Sigmoid colon (tissue), 4 donors: Measurements from ENCODE around the gene GRID1.

ENCODE experiments used
- EP300 ChIP-seq, 4 donors: sonication (generic); formaldehyde crosslinking; IDR thresholded peaks; one replicate each; pipeline ENCODE4 v1.6.1; 2017; ENCODE audit warnings: antibody characterized with exemption in 4 of 4
- POLR2A ChIP-seq, 2 donors: fragments of 450-650 bp; IDR thresholded peaks; one replicate each; pipeline ENCODE4 v1.6.1; 2016; ENCODE audit warnings: antibody characterized with exemption in 2 of 2, mild to moderate bottlenecking in 2 of 2, moderate library complexity in 2 of 2
- POLR2AphosphoS5 ChIP-seq, 4 donors: sonication (generic); formaldehyde crosslinking; IDR thresholded peaks; one replicate each; pipeline ENCODE4 v1.6.1; 2017; ENCODE audit warnings: antibody characterized with exemption in 4 of 4
- TF ChIP-seq, protein P1 (sequence below), 4 experiments: fragments of 450-650 bp in 3 of 4; fragments of 200-600 bp in 1 of 4; IDR thresholded peaks; one replicate each; pipeline ENCODE4 v1.5.1; 2016 to 2019; ENCODE audit warnings: antibody characterized with exemption in 4 of 4, mild to moderate bottlenecking in 3 of 4, moderate library complexity in 2 of 4

DNA sequence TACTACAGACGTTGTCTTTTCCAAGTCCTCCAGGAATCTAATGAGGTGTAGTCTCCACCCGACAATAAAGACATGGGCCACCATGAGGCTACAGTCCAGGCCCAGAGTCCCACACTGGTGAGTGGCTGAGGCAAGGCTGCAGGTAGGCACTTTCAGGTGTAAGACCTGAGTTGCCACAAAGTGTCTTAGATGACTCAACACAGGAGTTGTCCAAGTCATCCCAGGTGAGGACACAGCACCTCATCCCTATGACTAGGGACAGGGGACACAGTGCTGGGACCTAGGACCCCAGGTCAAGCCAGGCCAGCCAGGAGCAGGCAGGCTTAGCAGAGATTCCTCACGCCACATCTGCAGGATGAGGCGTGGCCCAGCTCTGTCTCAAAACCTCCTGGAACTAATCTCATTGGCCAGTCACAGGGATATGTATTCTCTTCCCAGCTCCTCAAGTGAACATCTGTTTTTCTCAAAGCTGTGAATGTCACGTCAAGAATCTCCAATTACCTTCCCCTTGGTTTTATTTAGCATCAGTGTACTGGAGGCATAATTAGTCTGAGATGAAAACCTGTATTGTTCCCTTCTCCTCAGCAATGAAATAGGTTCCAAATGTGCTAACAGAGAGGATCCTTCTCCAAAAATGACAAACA, 254.6 kb downstream of the GRID1 start:
- TF ChIP-seq, protein P1, sequence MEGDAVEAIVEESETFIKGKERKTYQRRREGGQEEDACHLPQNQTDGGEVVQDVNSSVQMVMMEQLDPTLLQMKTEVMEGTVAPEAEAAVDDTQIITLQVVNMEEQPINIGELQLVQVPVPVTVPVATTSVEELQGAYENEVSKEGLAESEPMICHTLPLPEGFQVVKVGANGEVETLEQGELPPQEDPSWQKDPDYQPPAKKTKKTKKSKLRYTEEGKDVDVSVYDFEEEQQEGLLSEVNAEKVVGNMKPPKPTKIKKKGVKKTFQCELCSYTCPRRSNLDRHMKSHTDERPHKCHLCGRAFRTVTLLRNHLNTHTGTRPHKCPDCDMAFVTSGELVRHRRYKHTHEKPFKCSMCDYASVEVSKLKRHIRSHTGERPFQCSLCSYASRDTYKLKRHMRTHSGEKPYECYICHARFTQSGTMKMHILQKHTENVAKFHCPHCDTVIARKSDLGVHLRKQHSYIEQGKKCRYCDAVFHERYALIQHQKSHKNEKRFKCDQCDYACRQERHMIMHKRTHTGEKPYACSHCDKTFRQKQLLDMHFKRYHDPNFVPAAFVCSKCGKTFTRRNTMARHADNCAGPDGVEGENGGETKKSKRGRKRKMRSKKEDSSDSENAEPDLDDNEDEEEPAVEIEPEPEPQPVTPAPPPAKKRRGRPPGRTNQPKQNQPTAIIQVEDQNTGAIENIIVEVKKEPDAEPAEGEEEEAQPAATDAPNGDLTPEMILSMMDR (IDR thresholded peaks at IDR 0.05) = no peak
- TF ChIP-seq POLR2AphosphoS5 (IDR thresholded peaks at IDR 0.05) = no peak
- no peak for TF ChIP-seq POLR2A (IDR thresholded peaks at IDR 0.05)
- TF ChIP-seq EP300 (IDR thresholded peaks at IDR 0.05) = no peak
